ENCODE measurements around the gene TCTN3.

TCTN3 gene

DNA sequence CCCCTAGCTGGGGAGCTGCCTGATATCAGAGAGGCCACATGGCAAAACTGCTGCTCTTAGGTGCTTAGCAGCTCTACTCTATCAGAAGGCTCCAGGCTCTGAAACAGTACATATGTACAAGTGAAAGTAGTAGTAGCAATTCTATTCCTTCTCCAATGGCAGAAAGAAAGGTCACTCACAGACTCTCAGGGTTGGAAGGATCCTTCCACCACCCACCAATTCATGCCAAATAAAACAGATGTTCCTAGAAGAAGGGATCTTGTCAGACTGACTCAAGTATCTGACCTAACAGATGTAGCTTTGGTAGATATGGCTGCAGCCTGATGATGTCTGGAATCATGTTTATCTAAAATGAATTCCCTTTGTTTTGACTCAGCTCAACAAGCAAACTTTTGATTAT is 29.2 kb downstream of the TCTN3 start:
- no peak overlapping the region for H3K4me3 ChIP-seq (ENCODE audit: low read depth, low read length)
- CTCF ChIA-PET: no interaction called here
- TF ChIP-seq, protein P1, sequence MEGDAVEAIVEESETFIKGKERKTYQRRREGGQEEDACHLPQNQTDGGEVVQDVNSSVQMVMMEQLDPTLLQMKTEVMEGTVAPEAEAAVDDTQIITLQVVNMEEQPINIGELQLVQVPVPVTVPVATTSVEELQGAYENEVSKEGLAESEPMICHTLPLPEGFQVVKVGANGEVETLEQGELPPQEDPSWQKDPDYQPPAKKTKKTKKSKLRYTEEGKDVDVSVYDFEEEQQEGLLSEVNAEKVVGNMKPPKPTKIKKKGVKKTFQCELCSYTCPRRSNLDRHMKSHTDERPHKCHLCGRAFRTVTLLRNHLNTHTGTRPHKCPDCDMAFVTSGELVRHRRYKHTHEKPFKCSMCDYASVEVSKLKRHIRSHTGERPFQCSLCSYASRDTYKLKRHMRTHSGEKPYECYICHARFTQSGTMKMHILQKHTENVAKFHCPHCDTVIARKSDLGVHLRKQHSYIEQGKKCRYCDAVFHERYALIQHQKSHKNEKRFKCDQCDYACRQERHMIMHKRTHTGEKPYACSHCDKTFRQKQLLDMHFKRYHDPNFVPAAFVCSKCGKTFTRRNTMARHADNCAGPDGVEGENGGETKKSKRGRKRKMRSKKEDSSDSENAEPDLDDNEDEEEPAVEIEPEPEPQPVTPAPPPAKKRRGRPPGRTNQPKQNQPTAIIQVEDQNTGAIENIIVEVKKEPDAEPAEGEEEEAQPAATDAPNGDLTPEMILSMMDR (IDR thresholded peaks at IDR 0.05; ENCODE audit: insufficient read depth, low read length, missing control alignments): no peak
- no peak for DNase-seq (ENCODE audit: low read depth, low spot score)
- POLR2A ChIA-PET: no interaction called here

DNA sequence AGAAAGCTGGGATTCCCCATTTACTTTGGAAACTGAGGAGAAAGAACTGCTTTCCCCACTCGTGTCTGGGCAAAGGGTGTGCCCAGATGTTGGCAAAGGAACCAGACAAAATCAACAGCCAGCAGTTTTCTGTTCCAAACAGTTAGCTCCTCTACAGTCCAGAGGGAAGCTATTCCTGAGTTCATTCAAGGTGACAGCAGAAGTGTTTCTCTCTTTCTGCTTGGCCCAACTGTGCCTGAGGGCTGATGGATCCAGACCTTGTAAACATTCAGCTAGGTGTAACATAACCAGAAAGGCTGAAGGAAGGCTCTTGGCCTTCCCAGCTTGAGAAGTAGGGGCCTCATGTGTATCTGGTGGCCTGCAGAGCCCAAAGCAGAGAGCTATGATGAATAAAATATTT is 30.2 kb downstream of the TCTN3 start:
- no peak overlapping the region for H3K4me3 ChIP-seq (ENCODE audit: low read depth, low read length)
- DNase-seq (ENCODE audit: low read depth, low spot score): no peak
- ChIA-PET CTCF (interaction anchor here (0.8 kb wide), 1 partner anchor 30 kb away, joined by 3 read pairs; the partner anchor contains the start of gene TCTN3), POLR2A (no interaction called here)
- TF ChIP-seq, protein P1 (IDR thresholded peaks at IDR 0.05; ENCODE audit: insufficient read depth, low read length, missing control alignments): no peak

DNA sequence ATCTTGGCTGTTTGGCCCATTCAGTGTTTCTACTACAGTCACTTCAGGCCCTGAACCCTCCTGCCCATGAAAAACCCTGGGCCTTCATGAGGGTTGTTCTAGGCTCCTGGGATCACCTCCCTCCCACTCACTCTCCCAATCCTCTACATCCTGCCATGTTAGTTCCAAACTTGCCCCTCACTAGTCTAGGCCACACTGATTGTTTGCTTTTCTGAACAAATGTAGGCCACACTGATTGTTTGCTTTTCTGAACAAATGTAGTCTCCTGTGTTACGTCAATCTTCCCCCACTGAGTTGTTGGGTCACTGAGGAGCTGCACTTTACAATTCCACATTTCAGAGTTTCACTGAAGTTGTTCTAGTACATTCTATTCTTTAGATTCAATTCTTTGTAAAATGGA is 31.9 kb downstream of the TCTN3 start:
- CTCF ChIA-PET: interaction anchor here (3.6 kb wide), 1 partner anchor 32 kb away, joined by 20 read pairs; the partner anchor contains the start of gene TCTN3
- H3K4me3 ChIP-seq (ENCODE audit: low read depth, low read length): no peak overlapping the region
- POLR2A ChIA-PET: no interaction called here
- TF ChIP-seq, protein P1 (IDR thresholded peaks at IDR 0.05; ENCODE audit: insufficient read depth, low read length, missing control alignments): no peak
- no peak for DNase-seq (ENCODE audit: low read depth, low spot score)

DNA sequence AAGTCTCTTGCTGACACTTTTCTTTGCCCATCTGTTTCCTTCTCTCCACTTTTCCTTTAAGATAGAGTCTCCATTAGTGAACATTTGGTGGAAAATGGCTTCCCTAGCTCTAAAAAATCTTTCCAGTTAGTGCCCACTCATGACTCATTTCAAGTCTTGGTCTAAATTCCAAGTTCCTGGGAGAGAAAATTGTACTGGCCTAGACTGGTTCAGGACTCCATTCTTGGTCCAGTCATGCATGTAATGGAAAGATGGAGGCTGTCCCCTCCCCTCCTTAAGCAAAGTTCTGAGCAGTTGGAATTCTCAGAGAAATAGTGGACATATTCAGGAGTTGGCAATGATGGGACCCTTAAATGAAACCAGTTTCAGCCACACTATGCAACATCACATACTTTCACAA is 33.4 kb downstream of the TCTN3 start:
- no peak overlapping the region for H3K4me3 ChIP-seq (ENCODE audit: low read depth, low read length)
- no peak for DNase-seq (ENCODE audit: low read depth, low spot score)
- TF ChIP-seq, protein P1 (IDR thresholded peaks at IDR 0.05; ENCODE audit: insufficient read depth, low read length, missing control alignments): no peak
- ChIA-PET POLR2A (no interaction called here), CTCF (interaction anchor here (3.6 kb wide), 1 partner anchor 34 kb away, joined by 20 read pairs; the partner anchor contains the start of gene TCTN3)

DNA sequence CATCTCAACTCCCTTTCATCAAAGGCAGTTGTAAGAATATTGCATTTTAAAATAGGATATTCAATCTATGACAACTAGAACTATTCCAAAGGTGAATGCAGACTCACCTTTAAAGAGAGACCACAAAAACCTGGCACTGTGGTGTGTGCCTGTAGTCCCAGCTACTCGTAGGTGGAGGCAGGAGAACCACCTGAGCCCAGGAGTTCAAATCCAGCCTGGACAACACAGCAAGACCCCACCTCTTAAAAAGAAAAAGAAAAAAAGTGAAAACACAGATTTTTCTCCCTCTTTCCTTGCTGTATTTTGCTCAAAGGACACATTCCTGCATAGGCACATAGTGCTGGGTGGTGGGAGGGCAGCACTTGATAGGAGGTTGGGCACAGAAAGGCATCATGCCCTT is 36.5 kb downstream of the TCTN3 start:
- no peak for DNase-seq (ENCODE audit: low read depth, low spot score)
- ChIA-PET POLR2A (no interaction called here), CTCF (interaction anchor here (1.1 kb wide), 1 partner anchor 36 kb away, joined by 6 read pairs; the partner anchor contains the start of gene TCTN3)
- TF ChIP-seq, protein P1 (IDR thresholded peaks at IDR 0.05; ENCODE audit: insufficient read depth, low read length, missing control alignments): no peak
- H3K4me3 ChIP-seq (ENCODE audit: low read depth, low read length): no peak overlapping the region; the same call in 1 of the 2 replicates

DNA sequence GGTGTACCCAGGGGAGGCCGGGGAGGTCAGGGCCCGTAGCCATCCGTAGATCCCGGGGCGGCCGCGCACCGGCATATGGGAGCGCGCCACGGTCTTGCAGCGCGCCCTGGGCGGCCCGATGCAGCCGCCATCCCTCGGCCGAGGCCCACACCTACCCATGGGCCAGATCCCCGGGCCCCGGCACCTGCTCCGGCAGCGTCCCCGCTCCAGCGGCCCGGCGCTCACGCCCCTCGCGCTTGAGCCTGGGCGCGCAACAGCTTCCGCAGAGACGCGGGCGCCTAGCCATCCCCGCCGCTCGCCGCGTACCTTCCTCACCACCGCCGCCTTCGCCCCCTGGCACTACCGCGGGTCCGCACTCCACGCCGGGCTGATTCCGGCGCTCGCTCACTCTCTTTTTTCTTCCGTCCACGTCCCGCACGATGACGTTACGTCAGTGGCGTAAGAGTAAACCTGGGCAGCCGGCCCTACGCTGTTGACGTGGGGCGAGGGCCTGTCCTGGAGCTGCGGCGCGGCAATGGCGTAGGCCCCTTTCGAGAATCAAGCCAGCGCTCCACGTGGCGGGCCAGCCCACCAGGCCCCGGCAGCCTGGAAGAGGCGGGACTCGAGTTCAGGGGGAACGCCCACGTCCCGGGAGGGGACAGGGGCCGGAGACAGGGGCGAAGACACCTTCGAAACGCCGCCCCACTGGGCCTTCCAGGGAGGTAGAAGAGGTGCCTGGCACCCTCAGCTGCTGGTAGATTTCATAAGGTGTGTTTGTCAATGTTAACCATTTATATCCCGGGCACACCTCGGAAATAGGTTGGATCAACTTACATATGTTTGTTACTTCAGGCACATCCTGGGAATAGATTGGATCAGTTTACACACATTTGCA is 37.2 kb downstream of the TCTN3 start, which contains the start of gene ALDH18A1:
Gene ALDH18A1 (minus strand): TSS at position 421 of the 874 bp plus-strand sequence. CDS start 3,334 bp downstream, outside the sequence.
- peak; percentile 56 for DNase-seq (ENCODE audit: low read depth, low spot score)
- POLR2A ChIA-PET: no interaction called here
- CTCF ChIA-PET: interaction anchor here (1.1 kb wide), 1 partner anchor 37 kb away, joined by 6 read pairs; the partner anchor contains the start of gene TCTN3
- H3K4me3 ChIP-seq (ENCODE audit: low read depth, low read length): peak within 1 kb of the TSS; percentile 82
- TF ChIP-seq, protein P1 (IDR thresholded peaks at IDR 0.05; ENCODE audit: insufficient read depth, low read length, missing control alignments): no peak
